Adrenal gland (tissue), 19 donors: ENCODE measurements around the gene BLTP3A. TPM values are rescaled to one million over a fixed set of nuclear protein-coding genes. Genes with fewer than 3 reads are reported as not detected.
"Not testable (repeated sequence)": the region's sequence is repeated elsewhere in the genome, so short reads cannot be mapped to it uniquely, and the experiment has no call there.

Experiments
- DNase-seq, 7 donors: peaks; one replicate each; pipeline ENCODE4 v3.0.0-alpha.2; 2019 to 2020
- H3K27ac ChIP-seq, 5 donors: fragments of 200-600 bp; sonication (generic) in 4 of 5; 1 replicate in 3 of 5; 2 replicates in 2 of 5; pipeline versions ENCODE4 v1.5.1 to v1.8.0; 2016 to 2020; ENCODE audit warnings: mild to moderate bottlenecking in 1 of 5
- H3K27me3 ChIP-seq: fragments of 200-600 bp; 2 replicates; pipeline ENCODE4 v1.8.0; 2021
- H3K36me3 ChIP-seq, 2 donors: fragments of 200-600 bp; replicated peaks in 1 of 2; 1 replicate in 1 of 2; 2 replicates in 1 of 2; pipeline versions ENCODE4 v1.5.1 to v1.8.0; 2018 to 2022
- H3K4me1 ChIP-seq, 2 donors: fragments of 200-600 bp; replicated peaks in 1 of 2; 1 replicate in 1 of 2; 2 replicates in 1 of 2; pipeline versions ENCODE4 v1.5.1 to v1.8.0; 2018 to 2021
- H3K4me3 ChIP-seq, 4 donors: fragments of 200-600 bp; sonication (generic) in 3 of 4; one replicate each; pipeline ENCODE4 v1.5.1; 2016 to 2018
- H3K9me3 ChIP-seq, 3 donors: fragments of 200-600 bp; sonication (generic) in 1 of 3; replicated peaks in 1 of 3; 1 replicate in 2 of 3; 2 replicates in 1 of 3; pipeline versions ENCODE4 v1.5.1 to v1.8.0; 2016 to 2021
- CTCF ChIP-seq, 6 experiments: fragments of 450-650 bp in 4 of 6; fragments of 200-600 bp in 2 of 6; sonication (generic) in 1 of 6; IDR thresholded peaks; 1 replicate in 5 of 6; 2 replicates in 1 of 6; pipeline versions ENCODE4 v1.5.1 to v1.8.0; 2016 to 2021; ENCODE audit warnings: antibody characterized with exemption in 6 of 6, mild to moderate bottlenecking in 2 of 6, moderate library complexity in 1 of 6
- POLR2A ChIP-seq, 2 donors: fragments of 450-650 bp; IDR thresholded peaks; one replicate each; pipeline ENCODE4 v1.6.1; 2017; ENCODE audit warnings: antibody characterized with exemption in 2 of 2, mild to moderate bottlenecking in 2 of 2, moderate library complexity in 1 of 2
- WGBS, 4 donors: extraction: QIAGEN DNeasy Blood & Tissue Kit in 2 of 4; methylation state at CpG; one replicate each; pipeline versions ENCODE4 v1.1.5 to v1.1.7; 2013 to 2017; 5-methylcytosine and 5-hydroxymethylcytosine counted together
- intact Hi-C, 2 donors: fragments of 100-400 bp; cut with DNase I; formaldehyde crosslinking; loops; one replicate each; pipeline versions ENCODE4 v1.14.1 to v1.15.0; 2022 to 2023
- long read RNA-seq, 10 donors: library from polyadenylated mRNA in 3 of 10; unstranded in 2 of 10; stranded (forward) in 1 of 10; transcript quantifications; one replicate each; pipeline ENCODE4 v2.0.0 and lab custom pipeline, GENCODE V29; 2021 to 2026
- polyA plus RNA-seq, 3 donors: library from polyadenylated mRNA; stranded (reverse); fragments of 200-250 nt in 2 of 3; fragments of 350-450 nt in 1 of 3; fragmentation: Illumina TruSeq in 1 of 3; extraction: RNeasy Lipid Tissue Mini Kit (QIAGEN cat#74804) in 1 of 3; gene quantifications; one replicate each; pipeline ENCODE4 v1.2.3, GENCODE V29; 2013 to 2014
- total RNA-seq, 9 donors: library from RNA; depleted of rRNA in 4 of 9; stranded (reverse); fragments of >200 nt in 4 of 9; fragments of 120-200 nt in 1 of 9; fragmentation: NEBNext Ultra II Directional in 1 of 9; extraction: Animal tissue kit (Norgen Biotek cat#: 25700) in 1 of 9; gene quantifications; one replicate each; pipeline versions ENCODE4 v1.1.0 to v1.2.4, GENCODE V29; 2013 to 2023
- donor health status: healthy with polysubstance abuse.
- donor health status: Bipolar disorder and iron deficiency.
- donor health status: DM: yes; HTN: yes; CAD: no.
- donor health status: DM: no; HTN: no; CAD: no.
- donor health status: DM: no; HTN: no; CAD: no.
- donor health status: DM: yes; HTN: yes; CAD: no.

BLTP3A gene
- total RNA-seq (10 to 100 TPM in 8 of 9 donors, 1 to 10 TPM in 1; 7.5 to 21.4 (median 14.7) TPM), polyA plus RNA-seq (1 to 10 TPM; 2.2 to 9.7 (median 3.1) TPM)
- long read RNA-seq, donor 1, result 0 reads
- long read RNA-seq, donor 2, result 0 reads
- long read RNA-seq, donor 3, full-length matches to known transcripts, result 1 of 65 reads
- long read RNA-seq, donor 3, partial matches to known transcripts, result 38 of 65 reads
- long read RNA-seq, donor 3, other reads (novel, unspliced or antisense), result 26 of 65 reads
- long read RNA-seq, donor 4, partial matches to known transcripts, result 1 of 2 reads
- long read RNA-seq, donor 4, other reads (novel, unspliced or antisense), result 1 of 2 reads
- long read RNA-seq, donor 5, partial matches to known transcripts, result 3 of 5 reads
- long read RNA-seq, donor 5, other reads (novel, unspliced or antisense), result 2 of 5 reads
- long read RNA-seq, donor 6, partial matches to known transcripts, result 1 of 3 reads
- long read RNA-seq, donor 6, other reads (novel, unspliced or antisense), result 2 of 3 reads
- long read RNA-seq, donor 7, result 0 reads
- long read RNA-seq, donor 8, result 0 reads
- long read RNA-seq, donor 9, result 0 reads
- long read RNA-seq, donor 10, partial matches to known transcripts, result 43 of 74 reads
- long read RNA-seq, donor 10, other reads (novel, unspliced or antisense), result 31 of 74 reads

- H3K27ac ChIP-seq, result peak within 1 kb of the TSS; percentile 75 to 95 (median 92)
- WGBS, 4 donors, result 0% methylated on average over 26 to 99 of the region's 99 CpGs
- peaks cover 0 to 28% of the 10 kb centered on the region in 2 donors for H3K4me1 ChIP-seq
- H3K27me3 ChIP-seq, result no peaks in the 10 kb centered on the region
- peak within 1 kb of the TSS; percentile 46 to 88 (median 61) for H3K4me3 ChIP-seq
- peak; percentile 52 to 74 (median 63) for DNase-seq
- H3K9me3 ChIP-seq, result no peaks in the 10 kb centered on the region
- intact Hi-C loops, result loop anchor here in 1 of 2 donors (10.0 kb wide), 1 partner anchor 193 kb away; no protein-coding TSS in a partner anchor
- no peaks in the 10 kb centered on the region for H3K36me3 ChIP-seq
- TF ChIP-seq CTCF (IDR thresholded peaks at IDR 0.05) (peak in 2 of 6 experiments; percentile 12 to 16), POLR2A (IDR thresholded peaks at IDR 0.05) (peak; percentile 24 to 59)
Measured at GRCh38 chr6:34791701-34792604, at the start of gene BLTP3A. Gene BLTP3A (plus strand): TSS chr6:34792083. CDS start chr6:34792251, 168 bp downstream.

- Histone ChIP-seq H3K27ac (no peak overlapping the region), H3K27me3 (no peaks in the 10 kb centered on the region), H3K9me3 (no peaks in the 10 kb centered on the region), H3K4me3 (no peak overlapping the region), H3K4me1 (peaks cover 0 to 6% of the 10 kb centered on the region in 2 donors), H3K36me3 (no peaks in the 10 kb centered on the region)
- no peak for DNase-seq
- intact Hi-C loops, result no loop called here
- 90 to 95% (median 92%) methylated on average over 4 of the region's 4 CpGs for WGBS, 4 donors
- TF ChIP-seq CTCF (IDR thresholded peaks at IDR 0.05) (no peak), POLR2A (IDR thresholded peaks at IDR 0.05) (no peak)
Measured at GRCh38 chr6:34742094-34742493, 49.8 kb upstream of the BLTP3A start.

- no peaks in the 10 kb centered on the region for H3K9me3 ChIP-seq
- no peak overlapping the region for H3K27ac ChIP-seq
- 82 to 91% (median 89%) methylated on average over 6 to 7 of the region's 7 CpGs for WGBS, 4 donors
Measured at GRCh38 chr6:34743625-34744293, 48.1 kb upstream of the BLTP3A start.

DNA sequence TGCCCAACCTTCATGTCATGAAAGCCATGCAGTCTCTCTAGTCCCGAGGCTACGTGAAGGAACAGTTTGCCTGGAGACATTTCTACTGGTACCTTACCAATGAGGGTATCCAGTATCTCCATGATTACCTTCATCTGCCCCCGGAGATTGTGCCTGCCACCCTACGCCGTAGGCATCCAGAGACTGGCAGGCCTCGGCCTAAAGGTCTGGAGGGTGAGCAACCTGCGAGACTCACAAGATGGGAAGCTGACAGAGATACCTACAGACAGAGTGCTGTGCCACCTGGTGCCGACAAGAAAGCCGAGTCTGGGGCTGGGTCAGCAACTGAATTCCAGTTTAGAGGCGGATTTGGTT is 47.6 kb upstream of the BLTP3A start:
- H3K27me3 ChIP-seq, H3K4me1 ChIP-seq, H3K9me3 ChIP-seq, H3K36me3 ChIP-seq, intact Hi-C loops, H3K27ac ChIP-seq, DNase-seq, H3K4me3 ChIP-seq: not testable (repeated sequence)
- WGBS, 4 donors, result 92 to 96% (median 94%) methylated on average over 9 to 10 of the region's 10 CpGs

More at GRCh38 chr6:34743625-34744293, 48.1 kb upstream of the BLTP3A start:
- DNase-seq, result no peak
- Histone ChIP-seq H3K4me1 (peaks cover 0 to 6% of the 10 kb centered on the region in 2 donors), H3K36me3 (no peaks in the 10 kb centered on the region), H3K27me3 (no peaks in the 10 kb centered on the region), H3K4me3 (no peak overlapping the region)
- intact Hi-C loops, result no loop called here
- TF ChIP-seq POLR2A (IDR thresholded peaks at IDR 0.05) (no peak), CTCF (IDR thresholded peaks at IDR 0.05) (no peak)
